Effector memory CD8-positive, alpha-beta T cell (primary cell): ENCODE measurements around the gene ICAM1.
A peak's percentile ranks its signal among the peaks of the same experiment; 100 is the strongest.

Source experiments
- ATAC-seq: fragments of 150-1000 bp; cut with Tn5 transposase; replicated peaks from 2 replicates; pipeline ENCODE4 v1.10.0; 2021; ENCODE audit warnings: mild to moderate bottlenecking, moderate library complexity
- DNase-seq, 3 experiments: peaks; one replicate each; pipeline ENCODE4 v3.0.0; 2021
- H3K27ac Mint-ChIP-seq, 2 donors: one replicate each; pipeline ENCODE4 v1.8.0; 2022; ENCODE audit warnings: mild to moderate bottlenecking in 2 of 2, mixed read lengths in 2 of 2, moderate library complexity in 2 of 2
- H3K27me3 Mint-ChIP-seq, 2 donors: one replicate each; pipeline ENCODE4 v1.8.0; 2022; ENCODE audit warnings: mixed read lengths in 2 of 2
- H3K36me3 Mint-ChIP-seq: one replicate; pipeline ENCODE4 v1.8.0; 2022; ENCODE audit warnings: mild to moderate bottlenecking, moderate library complexity, mixed read lengths; ENCODE audit not compliant: insufficient read depth
- H3K4me1 Mint-ChIP-seq, 2 donors: one replicate each; pipeline ENCODE4 v1.8.0; 2022; ENCODE audit warnings: low read depth in 2 of 2, mixed read lengths in 2 of 2
- H3K4me3 Mint-ChIP-seq, 2 donors: one replicate each; pipeline ENCODE4 v1.8.0; 2022; ENCODE audit warnings: mild to moderate bottlenecking in 2 of 2, mixed read lengths in 2 of 2, moderate library complexity in 2 of 2
- H3K9me3 Mint-ChIP-seq, 2 donors: one replicate each; pipeline ENCODE4 v1.8.0; 2022; ENCODE audit warnings: mixed read lengths in 2 of 2

The ICAM1 gene

DNA sequence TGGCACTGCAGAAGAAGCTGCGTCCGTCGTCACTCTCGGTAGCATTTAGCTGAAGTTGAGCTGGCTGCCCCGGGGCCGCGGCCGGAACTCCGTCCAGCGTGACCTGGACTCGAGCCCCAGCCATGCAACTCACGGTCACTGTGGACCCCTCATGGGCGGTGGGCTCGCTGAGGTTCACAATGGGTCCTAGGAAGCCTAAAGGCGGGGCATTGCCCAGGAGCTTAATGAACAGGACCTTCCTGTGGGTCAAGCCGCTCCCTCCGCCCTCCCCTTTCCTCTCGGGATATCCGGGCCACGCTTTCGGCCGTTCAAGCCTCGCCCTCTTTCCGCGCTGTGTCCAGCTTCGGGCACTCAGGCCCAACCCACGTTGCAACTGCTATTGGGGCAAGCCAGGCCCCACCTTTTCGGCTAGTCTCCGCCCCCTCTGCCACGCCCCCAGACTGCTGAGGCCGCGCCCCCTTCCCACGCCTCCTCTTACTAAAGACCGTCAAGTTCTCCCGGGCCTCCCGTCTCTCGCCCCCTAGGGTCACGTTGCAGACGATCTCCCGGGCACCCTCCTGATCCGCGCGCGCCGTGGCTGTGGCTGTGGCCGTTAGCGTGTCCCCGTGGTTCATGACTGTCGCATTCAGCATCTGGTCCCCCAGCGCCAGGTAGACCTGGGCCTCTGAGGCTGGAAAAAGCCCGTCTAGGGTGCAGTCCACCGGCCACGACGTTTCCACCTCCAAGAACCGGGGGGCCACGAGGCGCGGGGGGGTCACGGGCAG, 63.9 kb downstream of the ICAM1 start:
- Mint-ChIP-seq H3K4me3 (peak overlapping the region in 1 of 2 donors; percentile 94), H3K27me3 (no peaks in the 10 kb centered on the region), H3K27ac (no peak overlapping the region), H3K4me1 (peaks cover 31 to 43% of the 10 kb centered on the region in 2 donors), H3K36me3 (peaks cover 58% of the 10 kb centered on the region), H3K9me3 (no peaks in the 10 kb centered on the region)
- no peak for DNase-seq
- ATAC-seq: no peak

DNA sequence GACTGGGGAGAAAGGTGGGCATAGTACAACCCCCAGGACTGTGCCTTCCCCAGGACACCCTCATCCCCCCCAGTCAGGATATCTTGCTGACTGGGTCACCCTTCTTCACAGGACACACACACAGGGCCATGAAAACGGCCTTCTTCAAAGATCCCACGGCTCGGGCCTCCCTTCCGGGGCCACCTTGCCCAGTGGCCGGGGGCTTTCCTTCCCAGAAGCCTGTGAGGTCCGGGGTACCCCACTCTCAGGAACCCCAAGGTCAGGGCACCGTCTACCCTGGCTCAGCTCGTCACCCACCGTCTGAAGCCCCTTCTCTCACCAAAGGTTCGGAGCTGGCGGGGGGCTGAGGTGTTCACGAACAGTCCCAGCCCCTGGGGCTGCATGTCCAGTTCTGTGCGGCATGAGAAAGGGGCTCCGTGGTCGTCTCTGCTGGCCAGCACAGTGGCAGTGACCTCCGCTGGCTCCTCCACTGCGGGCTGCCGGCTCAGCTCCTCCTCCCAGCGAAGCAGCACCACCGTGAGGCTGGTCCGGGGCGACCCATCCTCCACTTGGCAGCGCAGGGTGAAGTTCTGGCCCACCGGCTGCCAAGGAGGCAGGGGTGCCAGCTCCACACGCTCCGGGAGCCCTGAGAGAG, 64.5 kb downstream of the ICAM1 start:
- Mint-ChIP-seq H3K4me1 (peaks cover 34 to 45% of the 10 kb centered on the region in 2 donors), H3K9me3 (no peaks in the 10 kb centered on the region), H3K27ac (no peak overlapping the region), H3K4me3 (peak overlapping the region in 1 of 2 donors; percentile 47), H3K36me3 (peaks cover 53% of the 10 kb centered on the region), H3K27me3 (no peaks in the 10 kb centered on the region)
- ATAC-seq: no peak
- no peak for DNase-seq
